T-cell (primary cell): ENCODE results near the gene TXNDC2. TPM values are rescaled to one million over a fixed set of nuclear protein-coding genes. Genes with fewer than 3 reads are reported as not detected.

Source experiments
- ATAC-seq, 4 experiments: fragments of 200-7000 bp in 3 of 4; fragments of 150-1000 bp in 1 of 4; cut with Tn5 transposase; replicated peaks in 1 of 4; 1 replicate in 3 of 4; 2 replicates in 1 of 4; pipeline ENCODE4 v1.10.0; 2021; ENCODE audit warnings: moderate library complexity in 3 of 4, mild to moderate bottlenecking in 2 of 4, moderate number of reproducible peaks in 1 of 4
- CTCF ChIA-PET, 2 donors: fragments of 300-600 bp; sonication (Branson Sonifier 250); formaldehyde crosslinking; loops; one replicate each; lab custom pipeline; 2022; ENCODE audit warnings: antibody characterized with exemption in 2 of 2; lab: Charles Lee
- POLR2A ChIA-PET, 2 donors: fragments of 300-600 bp; sonication (Branson Sonifier 250); formaldehyde crosslinking; loops; one replicate each; lab custom pipeline; 2022; ENCODE audit warnings: antibody characterized with exemption in 2 of 2; lab: Charles Lee
- DNase-seq, 35 experiments: peaks; one replicate each; pipeline versions ENCODE4 v3.0.0 to v3.0.0-alpha.2; 2013 to 2023
- H3K27ac ChIP-seq: one replicate; pipeline ENCODE4 v1.5.1; 2013; ENCODE audit warnings: low read length
- H3K27me3 ChIP-seq, 2 experiments: replicated peaks in 1 of 2; 1 replicate in 1 of 2; 2 replicates in 1 of 2; pipeline versions ENCODE4 v1.6.1 to v1.7.0; 2013; ENCODE audit warnings: low read length in 1 of 2, mixed read lengths in 1 of 2; ENCODE audit not compliant: control insufficient read depth in 2 of 2, insufficient read depth in 2 of 2; ENCODE audit errors: extremely low read depth in 1 of 2
- H3K36me3 ChIP-seq, 2 donors: 1 replicate in 1 of 2; 2 replicates in 1 of 2; pipeline versions ENCODE4 v1.6.1 to v1.7.0; 2013; ENCODE audit warnings: low read length in 1 of 2; ENCODE audit not compliant: control insufficient read depth in 2 of 2, insufficient read depth in 1 of 2; ENCODE audit errors: extremely low read depth in 1 of 2
- H3K4me1 ChIP-seq, 2 experiments: 1 replicate in 1 of 2; 2 replicates in 1 of 2; pipeline versions ENCODE4 v1.6.1 to v1.7.0; 2013; ENCODE audit warnings: low read length in 2 of 2, mixed read lengths in 1 of 2; ENCODE audit not compliant: insufficient read depth in 2 of 2, control insufficient read depth in 1 of 2; ENCODE audit errors: extremely low read depth in 1 of 2
- H3K4me3 ChIP-seq, 2 donors: 1 replicate in 1 of 2; 2 replicates in 1 of 2; pipeline versions ENCODE4 v1.5.1 to v1.7.0; 2013; ENCODE audit warnings: mild to moderate bottlenecking in 2 of 2, low read length in 1 of 2, moderate library complexity in 1 of 2; ENCODE audit not compliant: control insufficient read depth in 1 of 2; ENCODE audit errors: extremely low read depth in 1 of 2
- H3K9me3 ChIP-seq: 2 replicates; pipeline ENCODE4 v1.7.0; 2013
- H3K27ac Mint-ChIP-seq, 2 donors: one replicate each; pipeline ENCODE4 v1.8.0; 2020 to 2021; ENCODE audit warnings: mild to moderate bottlenecking in 2 of 2, mixed read lengths in 2 of 2
- H3K27me3 Mint-ChIP-seq, 2 donors: one replicate each; pipeline ENCODE4 v1.8.0; 2021 to 2022; ENCODE audit warnings: mixed read lengths in 2 of 2
- H3K36me3 Mint-ChIP-seq: one replicate; pipeline ENCODE4 v1.8.0; 2021; ENCODE audit warnings: mixed read lengths
- H3K4me1 Mint-ChIP-seq, 3 donors: one replicate each; pipeline ENCODE4 v1.8.0; 2020 to 2022; ENCODE audit warnings: mixed read lengths in 3 of 3, mild to moderate bottlenecking in 1 of 3
- H3K4me3 Mint-ChIP-seq, 3 donors: one replicate each; pipeline ENCODE4 v1.8.0; 2020 to 2022; ENCODE audit warnings: mild to moderate bottlenecking in 3 of 3, mixed read lengths in 3 of 3, moderate library complexity in 3 of 3
- H3K9me3 Mint-ChIP-seq, 3 donors: one replicate each; pipeline ENCODE4 v1.8.0; 2020 to 2022; ENCODE audit warnings: mixed read lengths in 3 of 3
- WGBS: methylation state at CpG from one replicate; pipeline ENCODE4 v1.1.5; 2013; ENCODE audit warnings: missing lambda C conversion rate; ENCODE audit not compliant: insufficient coverage; 5-methylcytosine and 5-hydroxymethylcytosine counted together
- total RNA-seq, 35 experiments: library from RNA in 6 of 35; stranded (reverse) in 6 of 35; fragments of 120-200 nt in 1 of 35; gene quantifications; one replicate each; pipeline versions ENCODE4 v1.2.1 to v1.2.4 and lab custom pipeline; 2013 to 2026

TXNDC2 gene
- total RNA-seq (not detected), total RNA-seq (lab: John Stamatoyannopoulos, UW) (0 to 0.06 (median 0) reads per million in 29 experiments)
- total RNA-seq (2013): not detected

- Histone ChIP-seq H3K4me1 (no peaks in the 10 kb centered on the region), H3K36me3 (no peaks in the 10 kb centered on the region), H3K27ac (no peak within 1 kb of the TSS), H3K4me3 (no peak within 1 kb of the TSS), H3K27me3 (no peaks in the 10 kb centered on the region), H3K9me3 (no peaks in the 10 kb centered on the region)
- H3K4me3 Mint-ChIP-seq: no peak within 1 kb of the TSS
- DNase-seq (no peak), ATAC-seq (no peak)
- 85% methylated on average over 5 of the region's 8 CpGs for WGBS
- H3K9me3 Mint-ChIP-seq: no peaks in the 10 kb centered on the region
- H3K36me3 Mint-ChIP-seq: no peaks in the 10 kb centered on the region
- ChIA-PET POLR2A (no interaction called here), CTCF (no interaction called here)
- no peak within 1 kb of the TSS for H3K27ac Mint-ChIP-seq
- H3K4me1 Mint-ChIP-seq: no peaks in the 10 kb centered on the region
- H3K27me3 Mint-ChIP-seq: peaks cover 0 to 3% of the 10 kb centered on the region in 2 donors
Observed at GRCh38 chr18:9885170-9886004, at the start of gene TXNDC2. Gene TXNDC2, plus strand, starts transcription at chr18:9885973. Its CDS starts 708 bp downstream, at chr18:9886681.

- POLR2A ChIA-PET: no interaction called here
- CTCF ChIA-PET: no interaction called here
- no peak overlapping the region for H3K27ac ChIP-seq
- Mint-ChIP-seq H3K27ac (no peak overlapping the region), H3K9me3 (no peaks in the 10 kb centered on the region), H3K4me3 (no peak overlapping the region), H3K27me3 (peaks cover 14 to 15% of the 10 kb centered on the region in 2 donors), H3K36me3 (no peaks in the 10 kb centered on the region), H3K4me1 (no peaks in the 10 kb centered on the region)
- peaks cover 0 to 8% of the 10 kb centered on the region in 2 experiments for H3K27me3 ChIP-seq
- ATAC-seq: no peak
- H3K4me1 ChIP-seq: no peaks in the 10 kb centered on the region
- no peak for DNase-seq
- WGBS: 58% methylated on average over 5 of the region's 10 CpGs
- H3K9me3 ChIP-seq: no peaks in the 10 kb centered on the region
- no peaks in the 10 kb centered on the region for H3K36me3 ChIP-seq
- H3K4me3 ChIP-seq: no peak overlapping the region
Observed at GRCh38 chr18:9838144-9838877, 47.5 kb upstream of the TXNDC2 start.

GRCh38 chr18:9839211-9839610 is 46.6 kb upstream of the TXNDC2 start:
- ChIA-PET CTCF (no interaction called here), POLR2A (no interaction called here)
- H3K27me3 Mint-ChIP-seq: peaks cover 12 to 15% of the 10 kb centered on the region in 2 donors
- H3K27me3 ChIP-seq: peaks cover 0 to 8% of the 10 kb centered on the region in 2 experiments
- H3K36me3 ChIP-seq: no peaks in the 10 kb centered on the region
- 83% methylated on average over 8 of the region's 8 CpGs for WGBS
- H3K9me3 Mint-ChIP-seq: no peaks in the 10 kb centered on the region
- no peak overlapping the region for H3K27ac Mint-ChIP-seq
- H3K36me3 Mint-ChIP-seq: no peaks in the 10 kb centered on the region
- H3K27ac ChIP-seq: no peak overlapping the region
- H3K4me1 ChIP-seq: no peaks in the 10 kb centered on the region
- no peaks in the 10 kb centered on the region for H3K9me3 ChIP-seq
- no peak overlapping the region for H3K4me3 ChIP-seq
- no peaks in the 10 kb centered on the region for H3K4me1 Mint-ChIP-seq
- DNase-seq (no peak), ATAC-seq (no peak)
- H3K4me3 Mint-ChIP-seq: no peak overlapping the region

- Mint-ChIP-seq H3K27ac (no peak overlapping the region), H3K27me3 (peaks cover 12 to 15% of the 10 kb centered on the region in 2 donors)
Observed at GRCh38 chr18:9839853-9840252, 45.9 kb upstream of the TXNDC2 start.

GRCh38 chr18:9841752-9842151 is 44.0 kb upstream of the TXNDC2 start:
- H3K36me3 ChIP-seq: no peaks in the 10 kb centered on the region

More at GRCh38 chr18:9839853-9840252, 45.9 kb upstream of the TXNDC2 start:
- no peaks in the 10 kb centered on the region for H3K9me3 ChIP-seq
- peaks cover 0 to 8% of the 10 kb centered on the region in 2 experiments for H3K27me3 ChIP-seq
- no peaks in the 10 kb centered on the region for H3K36me3 ChIP-seq
- H3K4me3 ChIP-seq: no peak overlapping the region
- no peaks in the 10 kb centered on the region for H3K9me3 Mint-ChIP-seq
- H3K36me3 Mint-ChIP-seq: no peaks in the 10 kb centered on the region
- no peak for ATAC-seq
- no CpG with 5 or more reads among the region's 10 CpGs for WGBS
- H3K4me3 Mint-ChIP-seq: no peak overlapping the region
- H3K4me1 ChIP-seq: no peaks in the 10 kb centered on the region
- CTCF ChIA-PET: no interaction called here
- POLR2A ChIA-PET: no interaction called here
- no peak overlapping the region for H3K27ac ChIP-seq
- DNase-seq: no peak
- H3K4me1 Mint-ChIP-seq: no peaks in the 10 kb centered on the region

GRCh38 chr18:9842448-9842847 is 43.3 kb upstream of the TXNDC2 start:
- peaks cover 0 to 11% of the 10 kb centered on the region in 2 experiments for H3K27me3 ChIP-seq
- WGBS: 91% methylated on average over 4 of the region's 6 CpGs
- H3K4me1 Mint-ChIP-seq: no peaks in the 10 kb centered on the region
- H3K36me3 Mint-ChIP-seq: no peaks in the 10 kb centered on the region
- no peaks in the 10 kb centered on the region for H3K9me3 Mint-ChIP-seq
- no peak overlapping the region for H3K4me3 ChIP-seq
- ChIA-PET POLR2A (no interaction called here), CTCF (no interaction called here)
- H3K27ac ChIP-seq: no peak overlapping the region
- no peak for ATAC-seq
- no peak for DNase-seq
- no peaks in the 10 kb centered on the region for H3K9me3 ChIP-seq
- H3K4me1 ChIP-seq: no peaks in the 10 kb centered on the region
- H3K27ac Mint-ChIP-seq: no peak overlapping the region
- no peak overlapping the region for H3K4me3 Mint-ChIP-seq
- peaks cover 9 to 12% of the 10 kb centered on the region in 2 donors for H3K27me3 Mint-ChIP-seq
- no peaks in the 10 kb centered on the region for H3K36me3 ChIP-seq

More at GRCh38 chr18:9841752-9842151, 44.0 kb upstream of the TXNDC2 start:
- peaks cover 7 to 10% of the 10 kb centered on the region in 2 donors for H3K27me3 Mint-ChIP-seq
- no peaks in the 10 kb centered on the region for H3K9me3 Mint-ChIP-seq
- 96% methylated on average over 2 of the region's 4 CpGs for WGBS
- Histone ChIP-seq H3K4me1 (no peaks in the 10 kb centered on the region), H3K27me3 (peaks cover 0 to 8% of the 10 kb centered on the region in 2 experiments), H3K27ac (no peak overlapping the region), H3K9me3 (no peaks in the 10 kb centered on the region), H3K4me3 (no peak overlapping the region)
- no peak overlapping the region for H3K4me3 Mint-ChIP-seq
- no peaks in the 10 kb centered on the region for H3K36me3 Mint-ChIP-seq
- ChIA-PET POLR2A (no interaction called here), CTCF (no interaction called here)
- no peak overlapping the region for H3K27ac Mint-ChIP-seq
- ATAC-seq: no peak
- DNase-seq: no peak
- no peaks in the 10 kb centered on the region for H3K4me1 Mint-ChIP-seq
